HepG2 (cell line): ENCODE measurements around the gene OR2B3.

Experiments used
- ETV6 ChIP-seq: sonication (generic); formaldehyde crosslinking; conservative IDR thresholded peaks from 2 replicates; pipeline ENCODE4 v1.4.0; 2020; ENCODE audit warnings: missing genetic modification reagents
- HNRNPL ChIP-seq: fragments of 200-400 bp; formaldehyde crosslinking; IDR thresholded peaks from 2 replicates; pipeline ENCODE4 v1.6.1; 2017; ENCODE audit warnings: mild to moderate bottlenecking, low read depth, low read length
- POLR2AphosphoS2 ChIP-seq: IDR thresholded peaks from 2 replicates; pipeline ENCODE4 v1.6.1; 2011; ENCODE audit warnings: low read depth, low read length, improper control_type of control experiment
- SMAD1 ChIP-seq: sonication (generic); formaldehyde crosslinking; IDR thresholded peaks from 2 replicates; pipeline ENCODE4 v1.4.0; 2020; ENCODE audit warnings: missing genetic modification reagents, low read depth, mild to moderate bottlenecking, borderline replicate concordance
- TF ChIP-seq, protein P1 (sequence below): sonication (generic); formaldehyde crosslinking; IDR thresholded peaks from 2 replicates; pipeline ENCODE4 v1.8.1; 2022; ENCODE audit warnings: mild to moderate bottlenecking, missing genetic modification reagents
- TF ChIP-seq, protein P2 (sequence below): sonication (generic); formaldehyde crosslinking; IDR thresholded peaks from 2 replicates; pipeline ENCODE4 v1.9.0; 2021; ENCODE audit warnings: missing genetic modification reagents, borderline replicate concordance

DNA sequence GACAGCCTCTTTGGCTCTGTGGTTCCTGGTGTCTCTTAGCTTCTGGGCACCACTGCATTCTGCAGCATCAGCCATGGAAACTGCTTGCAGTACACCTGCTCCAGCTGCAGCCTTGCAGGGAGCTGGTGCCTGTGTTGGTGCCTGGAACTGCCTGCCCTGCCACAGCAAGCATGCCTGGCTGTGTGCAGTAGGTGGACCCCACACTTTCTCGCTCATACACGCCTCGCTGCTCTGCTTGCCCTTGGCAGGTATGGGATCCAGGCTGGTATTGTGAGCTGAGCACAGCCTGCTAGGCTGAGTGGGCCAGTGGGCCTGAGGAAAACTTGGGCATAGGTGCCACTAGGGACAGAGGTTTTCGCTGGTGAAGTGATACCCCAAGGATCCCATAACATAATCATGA, 43.5 kb upstream of the OR2B3 start:
- TF ChIP-seq, protein P1, sequence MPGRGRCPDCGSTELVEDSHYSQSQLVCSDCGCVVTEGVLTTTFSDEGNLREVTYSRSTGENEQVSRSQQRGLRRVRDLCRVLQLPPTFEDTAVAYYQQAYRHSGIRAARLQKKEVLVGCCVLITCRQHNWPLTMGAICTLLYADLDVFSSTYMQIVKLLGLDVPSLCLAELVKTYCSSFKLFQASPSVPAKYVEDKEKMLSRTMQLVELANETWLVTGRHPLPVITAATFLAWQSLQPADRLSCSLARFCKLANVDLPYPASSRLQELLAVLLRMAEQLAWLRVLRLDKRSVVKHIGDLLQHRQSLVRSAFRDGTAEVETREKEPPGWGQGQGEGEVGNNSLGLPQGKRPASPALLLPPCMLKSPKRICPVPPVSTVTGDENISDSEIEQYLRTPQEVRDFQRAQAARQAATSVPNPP (CRISPR knock-in tag) = no peak
- TF ChIP-seq SMAD1 = no peak
- no peak for TF ChIP-seq ETV6 (CRISPR knock-in tag)
- TF ChIP-seq POLR2AphosphoS2 = no peak
- no peak for TF ChIP-seq HNRNPL
- TF ChIP-seq, protein P2, sequence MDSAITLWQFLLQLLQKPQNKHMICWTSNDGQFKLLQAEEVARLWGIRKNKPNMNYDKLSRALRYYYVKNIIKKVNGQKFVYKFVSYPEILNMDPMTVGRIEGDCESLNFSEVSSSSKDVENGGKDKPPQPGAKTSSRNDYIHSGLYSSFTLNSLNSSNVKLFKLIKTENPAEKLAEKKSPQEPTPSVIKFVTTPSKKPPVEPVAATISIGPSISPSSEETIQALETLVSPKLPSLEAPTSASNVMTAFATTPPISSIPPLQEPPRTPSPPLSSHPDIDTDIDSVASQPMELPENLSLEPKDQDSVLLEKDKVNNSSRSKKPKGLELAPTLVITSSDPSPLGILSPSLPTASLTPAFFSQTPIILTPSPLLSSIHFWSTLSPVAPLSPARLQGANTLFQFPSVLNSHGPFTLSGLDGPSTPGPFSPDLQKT = no peak
